Measurements from ENCODE around the gene ATXN7L1. TPM values are rescaled to one million over a fixed set of nuclear protein-coding genes. Genes with fewer than 3 reads are reported as not detected.

Gene ATXN7L1
- total and polyA plus RNA-seq, 7 donors: 1.2 to 6.0 (median 3.0) TPM

GRCh38 chr7:105744258-105744657 is 132.1 kb downstream of the ATXN7L1 start:
- Histone ChIP-seq H3K27ac (no peak overlapping the region), H3K4me3 (no peak overlapping the region), H3K4me1 (no peaks in the 10 kb centered on the region), H3K36me3 (ENCODE audit: insufficient read depth in 1 of 2, low read depth in 1 of 2) (no peaks in the 10 kb centered on the region), H3K27me3 (ENCODE audit: insufficient read depth in 3 of 3, low read length in 2 of 3) (no peaks in the 10 kb centered on the region), H3K9me3 (no peaks in the 10 kb centered on the region)
- no peak for TF ChIP-seq CTCF (IDR thresholded peaks at IDR 0.05)
- 96 to 98% (median 97%) methylated on average over 1 of the region's 1 CpG for WGBS, 3 donors
- no peak for DNase-seq
- intact Hi-C loops (cut with DNase I): loop anchor here in 1 of 2 donors (10.0 kb wide), 1 partner anchor 89 kb away; no protein-coding TSS in a partner anchor
- no peak for ATAC-seq

- 84 to 88% (median 86%) methylated on average over 11 of the region's 11 CpGs for WGBS, 3 donors
- TF ChIP-seq CTCF (IDR thresholded peaks at IDR 0.05): no peak
- intact Hi-C loops (cut with DNase I): loop anchor here in 1 of 2 donors (10.0 kb wide), 1 partner anchor 89 kb away; no protein-coding TSS in a partner anchor
- Histone ChIP-seq H3K27ac (no peak overlapping the region), H3K4me3 (no peak overlapping the region), H3K27me3 (ENCODE audit: insufficient read depth in 3 of 3, low read length in 2 of 3) (no peaks in the 10 kb centered on the region), H3K9me3 (no peaks in the 10 kb centered on the region), H3K4me1 (no peaks in the 10 kb centered on the region), H3K36me3 (ENCODE audit: insufficient read depth in 1 of 2, low read depth in 1 of 2) (no peaks in the 10 kb centered on the region)
- DNase-seq: no peak
- ATAC-seq: no peak
Observed at GRCh38 chr7:105743351-105744090, 132.9 kb downstream of the ATXN7L1 start.

DNA sequence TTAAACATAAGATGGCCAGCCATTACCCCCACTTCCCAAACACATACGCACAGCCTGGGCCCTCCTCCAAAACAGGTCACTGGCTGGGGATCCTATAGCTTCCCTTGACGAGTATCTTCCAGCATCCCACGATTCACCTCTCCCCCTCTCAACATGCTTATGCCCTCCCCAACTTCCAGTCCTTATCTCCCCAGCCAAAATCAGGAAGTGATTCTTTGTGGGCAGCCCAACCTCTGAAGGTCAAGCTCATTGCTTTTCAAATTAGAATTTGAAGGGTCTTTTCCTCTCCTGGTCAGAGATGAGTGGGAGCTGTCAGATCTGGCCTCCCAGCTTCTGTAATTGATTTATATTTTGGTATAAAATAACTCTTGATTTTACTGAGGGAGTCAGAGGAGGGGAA is 133.6 kb downstream of the ATXN7L1 start:
- no peaks in the 10 kb centered on the region for H3K36me3 ChIP-seq (ENCODE audit: insufficient read depth in 1 of 2, low read depth in 1 of 2)
- no peaks in the 10 kb centered on the region for H3K9me3 ChIP-seq
- no peaks in the 10 kb centered on the region for H3K4me1 ChIP-seq
- no peak overlapping the region for H3K4me3 ChIP-seq
- DNase-seq (no peak), ATAC-seq (no peak)
- 58 to 72% (median 72%) methylated on average over 3 of the region's 3 CpGs for WGBS, 3 donors
- no peak for TF ChIP-seq CTCF (IDR thresholded peaks at IDR 0.05)
- intact Hi-C loops (cut with DNase I): loop anchor here in 1 of 2 donors (10.0 kb wide), 1 partner anchor 88 kb away; no protein-coding TSS in a partner anchor
- no peak overlapping the region for H3K27ac ChIP-seq
- no peaks in the 10 kb centered on the region for H3K27me3 ChIP-seq (ENCODE audit: insufficient read depth in 3 of 3, low read length in 2 of 3)

DNA sequence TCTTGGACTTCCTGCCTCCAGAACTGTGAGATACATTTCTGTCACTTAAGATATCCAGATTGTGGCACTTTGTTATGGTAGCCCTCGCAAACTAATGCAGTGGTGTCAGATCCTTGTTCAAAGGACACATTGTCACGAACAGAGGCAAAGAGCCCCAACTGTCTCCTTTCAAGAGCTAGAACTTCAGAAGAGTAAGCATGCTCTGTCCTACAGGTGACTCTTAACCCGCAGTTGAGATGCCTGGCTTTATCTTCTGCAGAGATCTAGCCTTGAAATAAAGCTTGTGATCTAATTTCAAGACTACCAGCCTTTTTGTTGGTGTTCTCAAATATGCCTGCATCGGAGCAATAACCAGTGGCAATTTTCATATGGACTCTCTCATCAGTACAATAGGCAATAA is 134.4 kb downstream of the ATXN7L1 start:
- intact Hi-C loops (cut with DNase I): loop anchor here in 1 of 2 donors (10.0 kb wide), 1 partner anchor 87 kb away; no protein-coding TSS in a partner anchor

More for the DNA sequence above, 134.4 kb downstream of the ATXN7L1 start:
- 96 to 98% (median 98%) methylated on average over 4 of the region's 4 CpGs for WGBS, 3 donors
- Histone ChIP-seq H3K27me3 (ENCODE audit: insufficient read depth in 3 of 3, low read length in 2 of 3) (no peaks in the 10 kb centered on the region), H3K4me1 (no peaks in the 10 kb centered on the region), H3K4me3 (no peak overlapping the region), H3K9me3 (no peaks in the 10 kb centered on the region), H3K36me3 (ENCODE audit: insufficient read depth in 1 of 2, low read depth in 1 of 2) (no peaks in the 10 kb centered on the region), H3K27ac (no peak overlapping the region)
- no peak for TF ChIP-seq CTCF (IDR thresholded peaks at IDR 0.05)
- DNase-seq: no peak
- no peak for ATAC-seq

Data from psoas muscle (tissue), 8 donors.